HL-60/S4 treated with retinoic acid at 250 ng/mL for 4 days and 3 days (cell line): Measurements from ENCODE around the gene MUC2.

Source experiments
- in situ Hi-C: fragments of 300-500 bp; cut with MboI; formaldehyde crosslinking; loops from 2 replicates; pipeline ENCODE4 v1.7.0; 2022; ENCODE audit warnings: low sequenced_read_pairs

The MUC2 gene

DNA sequence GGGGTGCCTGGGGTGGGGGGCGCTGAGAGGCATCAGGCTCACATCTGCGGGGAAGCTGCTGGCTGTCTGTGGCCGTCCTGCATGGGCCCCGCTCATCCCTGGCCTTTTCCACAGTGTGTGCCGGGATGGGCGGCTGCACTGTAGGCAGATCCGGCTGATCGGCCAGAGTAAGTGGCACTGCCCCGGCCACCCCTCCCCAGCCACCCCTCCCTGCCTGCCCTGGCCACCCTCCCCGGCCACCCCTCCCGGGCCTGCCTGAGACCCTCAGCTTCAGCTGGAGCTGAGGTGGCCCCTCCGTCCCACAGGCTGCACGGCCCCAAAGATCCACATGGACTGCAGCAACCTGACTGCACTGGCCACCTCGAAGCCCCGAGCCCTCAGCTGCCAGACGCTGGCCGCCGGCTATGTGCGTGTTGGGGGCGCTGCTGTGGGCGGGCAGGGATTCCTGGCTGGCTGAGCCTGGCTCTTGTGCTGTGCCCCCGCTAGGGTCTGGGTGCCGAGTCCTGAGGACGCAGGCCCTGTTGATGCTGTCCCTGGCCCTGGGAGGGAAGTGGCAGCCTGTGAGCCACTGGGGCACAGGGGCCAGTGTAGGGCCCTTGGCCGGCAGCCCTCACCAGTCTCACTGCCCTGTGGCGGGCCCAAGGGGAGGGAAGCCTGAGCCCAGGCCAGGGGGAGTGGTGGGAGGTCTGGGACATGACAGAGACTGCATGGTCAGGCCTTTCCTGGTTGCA is 10.9 kb downstream of the MUC2 start:
- in situ Hi-C loops, result no loop called here

DNA sequence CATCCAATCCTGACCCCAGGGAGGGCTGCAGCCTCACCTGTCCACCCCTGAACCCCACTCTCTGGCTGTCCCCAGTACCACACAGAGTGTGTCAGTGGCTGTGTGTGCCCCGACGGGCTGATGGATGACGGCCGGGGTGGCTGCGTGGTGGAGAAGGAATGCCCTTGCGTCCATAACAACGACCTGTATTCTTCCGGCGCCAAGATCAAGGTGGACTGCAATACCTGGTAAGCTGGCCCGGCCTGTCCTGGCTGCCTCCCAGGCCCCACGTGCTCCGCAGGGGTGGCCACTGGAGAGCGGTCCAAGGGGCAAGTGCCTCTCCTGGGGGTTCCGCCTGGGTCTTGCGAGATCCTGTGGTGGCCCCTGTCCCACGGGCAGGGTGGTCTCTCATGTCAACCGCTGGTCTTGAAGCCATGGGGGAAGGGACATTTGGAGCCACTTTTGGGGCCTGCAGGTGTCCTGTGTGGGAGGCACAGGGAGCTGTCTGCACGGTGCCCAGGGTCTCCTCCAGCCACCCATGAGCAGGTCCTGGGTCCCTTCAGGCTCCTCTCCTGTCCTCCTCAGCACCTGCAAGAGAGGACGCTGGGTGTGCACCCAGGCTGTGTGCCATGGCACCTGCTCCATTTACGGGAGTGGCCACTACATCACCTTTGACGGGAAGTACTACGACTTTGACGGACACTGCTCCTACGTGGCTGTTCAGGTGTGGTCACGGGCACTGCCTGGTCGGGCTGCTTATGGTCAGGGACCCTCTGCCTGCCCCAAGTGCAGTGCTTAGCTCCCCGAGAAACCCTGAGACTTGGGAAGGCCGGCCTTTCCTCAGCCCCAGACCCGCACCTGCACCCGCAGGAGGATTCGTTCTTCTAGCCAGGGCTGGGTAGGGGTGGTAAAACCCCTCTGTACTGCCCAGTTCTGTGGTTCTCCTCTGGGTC is 11.8 kb downstream of the MUC2 start:
- in situ Hi-C loops, result no loop called here

DNA sequence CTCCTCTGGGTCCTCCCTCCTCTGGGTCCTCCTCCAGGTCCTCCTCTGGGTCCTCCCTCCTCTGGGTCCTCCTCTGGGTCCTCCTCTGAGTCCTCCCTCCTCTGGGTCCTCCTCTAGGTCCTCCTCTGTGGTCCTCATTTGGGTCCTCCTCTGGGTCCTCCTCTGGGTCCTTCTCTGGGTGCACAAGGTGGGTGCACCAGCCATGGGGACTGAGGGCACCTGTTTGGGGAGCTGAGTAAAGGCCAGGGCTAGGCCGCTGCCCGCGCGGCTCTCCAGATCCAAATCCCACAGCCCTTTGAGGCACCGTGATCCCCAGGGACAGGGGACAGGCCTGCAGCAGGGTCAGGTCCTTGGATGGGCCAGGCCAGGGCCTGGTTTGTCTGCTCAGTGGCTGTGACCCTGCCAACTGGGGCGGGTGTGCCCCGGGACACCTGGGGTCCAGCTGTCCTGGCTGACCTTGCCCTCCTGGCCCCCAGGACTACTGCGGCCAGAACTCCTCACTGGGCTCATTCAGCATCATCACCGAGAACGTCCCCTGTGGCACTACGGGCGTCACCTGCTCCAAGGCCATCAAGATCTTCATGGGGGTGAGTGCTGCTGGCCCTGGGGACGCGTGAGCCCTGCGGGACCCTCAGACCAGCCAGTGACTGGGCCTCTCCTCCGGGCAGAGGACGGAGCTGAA is 12.7 kb downstream of the MUC2 start:
- in situ Hi-C loops, result no loop called here

DNA sequence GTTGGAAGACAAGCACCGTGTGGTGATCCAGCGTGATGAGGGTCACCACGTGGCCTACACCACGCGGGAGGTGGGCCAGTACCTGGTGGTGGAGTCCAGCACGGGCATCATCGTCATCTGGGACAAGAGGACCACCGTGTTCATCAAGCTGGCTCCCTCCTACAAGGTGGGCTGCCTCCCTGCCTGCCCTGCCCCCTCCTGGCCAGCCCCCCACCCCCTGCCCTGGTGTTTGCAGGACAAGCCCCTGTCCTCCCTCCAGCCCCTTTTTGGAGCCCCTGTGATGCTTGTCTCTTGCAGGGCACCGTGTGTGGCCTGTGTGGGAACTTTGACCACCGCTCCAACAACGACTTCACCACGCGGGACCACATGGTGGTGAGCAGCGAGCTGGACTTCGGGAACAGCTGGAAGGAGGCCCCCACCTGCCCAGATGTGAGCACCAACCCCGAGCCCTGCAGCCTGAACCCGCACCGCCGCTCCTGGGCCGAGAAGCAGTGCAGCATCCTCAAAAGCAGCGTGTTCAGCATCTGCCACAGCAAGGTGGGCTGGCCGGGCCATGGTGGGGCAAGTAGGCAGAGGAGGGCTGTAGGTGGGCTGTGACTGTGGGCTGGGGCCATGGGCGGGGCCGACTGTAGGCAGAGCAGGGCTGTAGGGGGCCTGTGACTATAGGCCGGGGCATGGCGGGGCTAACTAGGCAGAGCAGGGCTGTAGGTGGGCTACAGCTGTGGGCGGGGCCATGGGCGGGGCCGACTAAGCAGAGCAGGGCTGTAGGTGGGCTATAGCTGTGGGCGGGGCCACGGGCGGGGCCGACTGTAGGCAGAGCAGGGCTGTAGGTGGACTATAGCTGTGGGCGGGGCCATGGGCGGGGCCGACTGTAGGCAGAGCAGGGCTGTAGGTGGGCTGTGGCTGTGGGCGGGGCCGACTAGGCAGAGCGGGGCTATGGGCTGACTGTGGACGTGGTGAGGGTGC is 13.6 kb downstream of the MUC2 start:
- in situ Hi-C loops, result no loop called here

DNA sequence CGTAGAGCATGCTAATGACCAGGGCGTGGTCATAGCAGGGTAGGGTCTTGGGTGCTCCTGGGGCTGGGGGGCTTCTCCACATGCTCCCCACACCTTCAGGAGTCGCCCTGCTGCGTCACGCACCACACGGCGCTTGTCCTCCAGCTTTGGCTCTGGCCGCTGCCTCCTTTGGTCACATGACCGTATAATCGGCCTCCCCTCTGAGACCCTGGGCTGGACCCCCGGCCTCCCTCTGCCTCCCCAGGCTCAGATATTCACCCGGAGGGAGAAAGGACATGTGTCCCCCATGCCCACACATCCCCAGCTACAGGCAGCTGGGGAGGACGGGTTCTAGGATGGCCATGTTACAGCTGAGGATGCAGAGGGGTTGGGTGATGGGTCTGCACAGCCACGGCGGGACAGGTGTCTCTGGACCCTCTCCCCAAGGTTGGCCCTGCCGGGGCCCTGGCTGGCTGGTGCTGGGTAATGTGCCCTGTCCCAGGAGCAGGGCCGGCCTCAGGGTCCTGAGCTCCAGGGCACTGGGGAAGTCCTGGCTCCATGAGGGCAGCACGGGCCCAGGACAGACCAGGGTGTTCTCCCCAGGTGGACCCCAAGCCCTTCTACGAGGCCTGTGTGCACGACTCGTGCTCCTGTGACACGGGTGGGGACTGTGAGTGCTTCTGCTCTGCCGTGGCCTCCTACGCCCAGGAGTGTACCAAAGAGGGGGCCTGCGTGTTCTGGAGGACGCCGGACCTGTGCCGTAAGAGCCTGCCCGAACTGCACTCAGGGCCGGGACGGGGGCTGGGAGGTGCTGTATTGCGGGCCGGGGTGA is 14.5 kb downstream of the MUC2 start:
- in situ Hi-C loops, result no loop called here

DNA sequence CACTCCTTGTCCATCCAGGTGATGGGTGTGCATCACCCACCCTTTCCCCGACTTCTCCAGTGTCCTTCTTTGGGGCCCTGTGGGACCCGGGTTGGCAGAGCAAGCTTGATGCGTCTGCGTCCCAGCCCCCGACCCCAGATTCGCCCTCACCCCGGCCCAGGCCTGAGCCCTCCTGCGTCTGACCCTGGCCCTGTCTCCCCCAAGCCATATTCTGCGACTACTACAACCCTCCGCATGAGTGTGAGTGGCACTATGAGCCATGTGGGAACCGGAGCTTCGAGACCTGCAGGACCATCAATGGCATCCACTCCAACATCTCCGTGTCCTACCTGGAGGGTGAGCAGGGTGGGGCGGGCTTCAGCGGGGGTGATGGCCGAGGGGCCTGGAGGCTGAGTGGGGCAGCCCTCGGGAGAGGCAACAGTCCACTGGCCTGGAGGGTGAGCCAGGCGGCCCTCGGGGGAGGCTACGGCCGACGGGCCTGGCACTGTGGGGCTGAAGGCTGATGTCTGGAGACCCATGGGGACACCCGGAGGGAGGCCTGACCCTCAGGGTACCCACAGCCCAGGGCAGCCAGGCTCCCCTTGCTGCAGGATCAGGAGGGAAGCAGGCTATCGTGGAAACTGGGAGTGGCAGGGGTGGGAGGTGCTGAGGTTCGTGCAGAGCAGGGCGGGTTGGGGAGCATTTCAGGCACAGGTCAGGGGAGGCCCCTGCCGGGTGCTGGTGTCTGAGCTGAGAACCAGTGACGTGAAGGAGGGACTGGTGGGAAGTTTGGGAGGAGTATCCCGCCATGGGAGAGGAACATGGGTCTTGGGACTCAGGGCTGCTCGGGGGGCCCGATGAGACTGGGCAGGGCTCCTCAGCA is 15.3 kb downstream of the MUC2 start:
- in situ Hi-C loops, result no loop called here

DNA sequence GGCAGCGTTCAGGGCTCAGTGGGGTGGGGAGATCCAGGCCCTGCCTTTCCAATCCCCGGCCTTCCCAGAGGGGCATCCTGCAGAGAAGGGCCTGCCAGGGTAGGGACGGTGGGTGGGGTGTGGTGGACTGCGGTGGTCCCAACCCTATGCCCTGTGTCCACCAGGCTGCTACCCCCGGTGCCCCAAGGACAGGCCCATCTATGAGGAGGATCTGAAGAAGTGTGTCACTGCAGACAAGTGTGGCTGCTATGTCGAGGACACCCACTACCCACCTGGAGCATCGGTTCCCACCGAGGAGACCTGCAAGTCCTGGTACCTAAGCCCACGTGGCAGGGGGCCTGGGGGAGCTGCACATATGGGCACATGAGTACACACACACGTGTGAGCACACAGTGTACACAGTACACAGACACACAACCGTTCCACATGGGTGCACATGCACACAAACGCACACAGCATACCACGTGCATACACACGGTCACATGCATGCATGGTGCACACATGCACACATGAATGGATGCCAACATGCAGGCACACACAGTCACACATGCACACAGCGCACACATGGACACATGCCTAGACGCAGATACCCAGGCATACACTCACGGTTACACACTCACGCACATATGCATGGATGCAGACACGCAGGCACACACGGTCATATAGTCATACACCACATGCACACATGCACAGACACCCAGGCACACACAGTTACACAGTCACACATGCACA is 16.1 kb downstream of the MUC2 start:
- in situ Hi-C loops, result no loop called here

DNA sequence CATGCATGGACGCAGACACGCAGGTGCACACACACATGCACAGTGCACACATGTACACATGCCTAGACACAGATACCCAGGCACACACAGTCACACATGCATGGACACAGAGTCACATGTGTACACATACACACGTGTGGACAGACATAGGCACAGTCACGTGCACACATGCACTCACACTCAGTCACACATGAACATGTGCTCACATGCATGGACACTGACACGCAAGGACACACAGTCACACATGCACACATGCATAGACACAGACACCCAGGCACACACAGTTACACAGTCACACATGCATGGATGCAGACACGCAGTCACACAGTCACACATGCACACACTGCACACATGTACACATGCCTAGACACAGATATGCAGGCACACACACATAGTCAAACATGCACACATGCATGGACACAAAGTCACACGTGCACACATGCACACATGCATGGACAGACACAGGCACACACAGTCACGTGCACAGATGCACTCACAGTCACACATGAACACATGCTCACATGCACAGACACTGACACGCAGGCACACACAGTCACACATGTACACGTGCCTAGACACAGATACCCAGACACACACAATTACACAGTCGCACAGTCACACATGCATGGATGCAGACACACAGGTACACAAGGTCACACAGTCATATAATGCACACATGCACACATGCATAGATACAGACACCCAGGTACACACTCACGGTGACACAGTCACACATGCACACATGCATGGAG is 16.8 kb downstream of the MUC2 start:
- in situ Hi-C loops, result no loop called here

DNA sequence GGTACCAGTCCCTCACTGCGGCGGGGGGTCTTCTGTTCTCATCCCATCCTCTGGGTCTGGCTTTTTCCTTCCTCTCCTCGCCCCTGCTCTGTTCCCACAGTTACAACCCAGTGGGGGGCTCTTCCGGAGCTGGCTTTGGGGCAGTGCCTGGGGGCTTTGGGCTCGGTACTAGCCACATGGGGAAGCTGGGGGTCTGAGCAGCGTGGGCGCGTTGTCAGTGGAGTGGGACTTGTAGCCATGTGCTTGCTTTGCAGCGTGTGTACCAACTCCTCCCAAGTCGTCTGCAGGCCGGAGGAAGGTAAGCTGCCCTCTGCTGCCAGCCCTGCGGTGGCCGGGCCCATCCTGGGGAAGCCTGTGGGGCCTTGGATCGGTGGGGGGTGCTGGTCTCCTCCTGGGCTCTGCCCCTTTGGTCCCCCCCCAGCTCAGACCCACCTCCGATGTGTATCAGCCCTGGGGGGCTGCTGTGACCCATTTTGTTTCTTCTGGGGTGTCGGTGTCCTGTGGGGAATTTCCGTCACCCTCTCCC is 17.5 kb downstream of the MUC2 start:
- in situ Hi-C loops, result no loop called here

DNA sequence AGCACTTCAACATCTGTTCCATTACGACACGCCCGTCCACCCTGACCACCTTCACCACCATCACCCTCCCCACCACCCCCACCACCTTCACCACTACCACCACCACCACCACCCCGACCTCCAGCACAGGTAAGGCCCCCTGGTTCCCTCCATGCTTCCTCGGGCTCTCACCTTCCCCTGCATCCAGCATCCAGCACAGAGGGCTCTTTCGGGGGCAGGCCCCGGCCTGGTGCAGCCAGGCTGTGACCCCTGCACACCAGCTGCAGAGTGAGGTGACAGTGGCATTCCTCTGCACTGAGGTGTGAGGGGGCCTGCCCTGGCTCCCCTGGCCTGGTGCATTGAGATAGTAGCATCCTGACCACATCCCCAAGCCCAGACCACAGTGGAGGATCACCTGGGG is 18.2 kb downstream of the MUC2 start:
- in situ Hi-C loops, result no loop called here

DNA sequence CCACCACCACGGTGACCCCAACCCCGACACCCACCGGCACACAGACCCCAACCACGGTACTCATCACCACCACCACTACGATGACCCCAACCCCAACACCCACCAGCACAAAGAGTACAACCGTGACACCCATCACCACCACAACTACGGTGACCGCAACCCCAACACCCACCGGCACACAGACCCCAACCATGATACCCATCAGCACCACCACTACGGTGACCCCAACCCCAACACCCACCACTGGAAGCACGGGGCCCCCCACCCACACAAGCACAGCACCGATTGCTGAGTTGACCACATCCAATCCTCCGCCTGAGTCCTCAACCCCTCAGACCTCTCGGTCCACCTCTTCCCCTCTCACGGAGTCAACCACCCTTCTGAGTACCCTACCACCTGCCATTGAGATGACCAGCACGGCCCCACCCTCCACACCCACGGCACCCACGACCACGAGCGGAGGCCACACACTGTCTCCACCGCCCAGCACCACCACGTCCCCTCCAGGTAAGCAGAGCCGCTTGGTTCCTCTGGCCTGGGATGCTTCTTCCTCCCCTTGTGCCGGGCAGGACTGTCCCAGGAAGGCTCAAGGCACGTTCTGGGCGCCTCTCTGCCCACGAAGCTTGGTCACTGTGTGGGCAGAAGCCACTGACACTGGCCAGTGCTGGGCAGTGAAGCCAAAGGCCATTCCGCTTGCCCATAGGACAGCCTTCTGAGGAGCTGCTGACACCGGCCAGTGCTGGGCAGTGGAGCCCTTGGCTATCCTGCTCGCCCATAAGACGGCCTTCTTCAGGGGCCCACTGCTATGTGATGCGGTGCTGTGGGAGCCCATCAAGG is 25.1 kb downstream of the MUC2 start:
- in situ Hi-C loops, result no loop called here

DNA sequence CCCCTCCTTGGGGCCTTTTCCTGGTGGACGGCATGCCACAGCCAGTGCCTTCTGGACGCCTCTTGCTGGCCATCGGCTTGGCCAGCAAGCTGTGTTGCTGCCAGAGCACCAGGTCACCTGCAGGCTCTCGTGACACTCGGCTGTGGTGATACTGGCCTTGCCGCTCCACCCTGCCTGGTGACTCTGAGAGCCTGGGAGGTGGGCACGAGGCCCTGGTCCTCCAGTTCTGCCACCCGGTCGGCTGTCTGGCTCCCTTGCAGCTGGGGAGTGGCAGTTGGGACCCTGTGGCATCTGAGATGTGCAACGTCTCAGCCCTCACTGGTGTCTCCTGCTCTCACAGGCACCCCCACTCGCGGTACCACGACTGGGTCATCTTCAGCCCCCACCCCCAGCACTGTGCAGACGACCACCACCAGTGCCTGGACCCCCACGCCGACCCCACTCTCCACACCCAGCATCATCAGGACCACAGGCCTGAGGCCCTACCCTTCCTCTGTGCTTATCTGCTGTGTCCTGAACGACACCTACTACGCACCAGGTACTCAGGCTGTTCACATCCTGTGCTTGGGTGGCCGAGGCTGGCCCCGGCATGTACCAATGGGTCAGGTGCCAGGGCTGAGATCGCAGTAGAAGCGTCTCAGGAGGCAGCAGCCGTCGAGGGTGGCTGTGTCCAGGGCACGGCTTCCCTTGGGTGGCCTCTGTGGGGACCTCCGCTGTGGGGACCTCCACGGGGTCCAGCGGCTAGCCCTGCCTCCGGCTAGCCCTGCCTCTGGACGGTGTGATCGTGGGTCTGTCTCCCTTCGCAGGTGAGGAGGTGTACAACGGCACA is 26.0 kb downstream of the MUC2 start:
- in situ Hi-C loops, result no loop called here

DNA sequence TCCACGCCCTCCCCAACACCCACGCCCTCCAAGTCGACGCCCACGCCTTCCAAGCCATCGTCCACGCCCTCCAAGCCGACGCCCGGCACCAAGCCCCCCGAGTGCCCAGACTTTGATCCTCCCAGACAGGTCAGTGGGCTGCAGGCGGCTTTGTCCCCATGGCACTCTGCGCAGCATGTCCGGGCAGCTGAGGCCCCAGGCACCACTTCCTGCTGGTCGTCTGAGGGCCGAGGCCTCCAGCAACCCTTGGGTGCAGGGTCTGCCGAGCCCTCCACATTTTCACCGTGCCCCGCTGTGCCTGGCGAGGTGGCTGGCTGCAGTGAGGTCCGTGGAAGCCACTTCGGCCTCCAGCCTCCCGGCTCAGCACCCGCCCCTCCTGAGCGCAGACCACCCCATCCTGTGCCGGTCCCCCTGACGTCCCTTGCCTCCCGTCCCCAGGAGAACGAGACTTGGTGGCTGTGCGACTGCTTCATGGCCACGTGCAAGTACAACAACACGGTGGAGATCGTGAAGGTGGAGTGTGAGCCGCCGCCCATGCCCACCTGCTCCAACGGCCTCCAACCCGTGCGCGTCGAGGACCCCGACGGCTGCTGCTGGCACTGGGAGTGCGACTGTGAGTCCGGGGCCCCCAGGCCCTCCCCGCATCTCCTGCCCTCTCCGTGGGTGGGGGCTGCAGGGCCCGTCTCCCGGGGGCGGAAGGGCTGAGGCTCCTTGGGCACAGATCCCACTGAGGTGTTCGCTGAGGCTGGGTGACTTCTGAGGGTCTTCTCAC is 26.8 kb downstream of the MUC2 start:
- in situ Hi-C loops, result no loop called here

DNA sequence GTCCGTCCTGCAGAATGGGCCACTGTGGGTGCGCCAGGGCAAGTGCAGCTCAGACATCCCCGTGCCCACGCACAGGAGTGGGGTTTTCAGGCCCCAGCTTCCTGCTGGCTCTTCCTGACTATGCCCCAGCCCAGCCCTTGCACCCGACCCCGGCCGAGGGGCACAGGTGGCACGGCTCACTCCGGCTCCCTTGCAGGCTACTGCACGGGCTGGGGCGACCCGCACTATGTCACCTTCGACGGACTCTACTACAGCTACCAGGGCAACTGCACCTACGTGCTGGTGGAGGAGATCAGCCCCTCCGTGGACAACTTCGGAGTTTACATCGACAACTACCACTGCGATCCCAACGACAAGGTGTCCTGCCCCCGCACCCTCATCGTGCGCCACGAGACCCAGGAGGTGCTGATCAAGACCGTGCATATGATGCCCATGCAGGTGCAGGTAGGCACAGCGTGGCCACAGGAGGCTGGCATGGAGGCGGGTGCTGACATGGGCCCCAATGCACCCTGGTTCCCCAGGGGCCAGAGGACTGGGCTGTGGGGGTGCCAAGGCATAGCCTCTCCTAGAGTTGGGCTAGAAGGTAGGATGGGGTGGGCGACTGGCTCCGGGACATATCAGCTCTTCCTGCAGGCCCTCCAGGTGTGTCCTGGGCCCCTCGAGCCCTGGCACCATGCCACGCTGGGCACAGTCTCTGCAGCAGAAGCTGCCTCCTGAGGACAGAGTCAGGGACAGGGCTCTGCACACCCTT is 27.7 kb downstream of the MUC2 start:
- in situ Hi-C loops, result no loop called here
